GM12891 (cell line): Measurements from ENCODE around the gene KDM2B.

Source experiments
- PAX5 ChIP-seq: IDR thresholded peaks from 2 replicates; pipeline ENCODE4 v1.6.1; 2011; ENCODE audit warnings: low read length, moderate library complexity, mild to moderate bottlenecking; ENCODE audit not compliant: insufficient read depth, severe bottlenecking
- POLR2A ChIP-seq: IDR thresholded peaks from 2 replicates; pipeline ENCODE4 v1.6.1; 2011; ENCODE audit warnings: low read depth, low read length, control low read depth
- POLR2AphosphoS5 ChIP-seq: IDR thresholded peaks from 2 replicates; pipeline ENCODE4 v1.6.1; 2011; ENCODE audit warnings: low read depth, low read length, control low read depth
- POU2F2 ChIP-seq: IDR thresholded peaks from 2 replicates; pipeline ENCODE4 v1.6.1; 2011; ENCODE audit warnings: low read depth, mild to moderate bottlenecking, control low read depth, low read length, moderate library complexity
- SPI1 ChIP-seq: IDR thresholded peaks from 2 replicates; pipeline ENCODE4 v1.6.1; 2011; ENCODE audit warnings: low read depth, low read length, control low read depth
- TAF1 ChIP-seq: IDR thresholded peaks from 2 replicates; pipeline ENCODE4 v1.6.1; 2011; ENCODE audit warnings: low read depth, low read length, control low read depth

GRCh38 chr12:121379945-121380344, 200.9 kb downstream of the KDM2B start:
- TF ChIP-seq POLR2A (no peak), TAF1 (no peak), POLR2AphosphoS5 (no peak), PAX5 (no peak), SPI1 (no peak), POU2F2 (no peak)
